ENCODE results near the gene HLF. TPM values are rescaled to one million over a fixed set of nuclear protein-coding genes. Genes with fewer than 3 reads are reported as not detected.
"Not testable (repeated sequence)": the region's sequence is repeated elsewhere in the genome, so short reads cannot be mapped to it uniquely, and the experiment has no call there.

Gene HLF
- total RNA-seq, 2 experiments from 2014 or later, result 0.95 to 1.0 TPM

- Mint-ChIP-seq H3K27me3 (peaks cover 2% of the 10 kb centered on the region), H3K4me3 (no peak overlapping the region), H3K4me1 (no peaks in the 10 kb centered on the region), H3K36me3 (ENCODE audit: low read depth) (no peaks in the 10 kb centered on the region), H3K9me3 (ENCODE audit: low read depth) (no peaks in the 10 kb centered on the region), H3K27ac (no peak overlapping the region)
- ChIA-PET POLR2A (no interaction called here), CTCF (no interaction called here)
- no peak for ATAC-seq
- intact Hi-C loops (cut with DNase I, micrococcal nuclease), result no loop called here
- no peak for DNase-seq
These were observed 60.6 kb downstream of the HLF start for GRCh38 chr17:55325406-55325805.

- Mint-ChIP-seq H3K27ac (no peak overlapping the region), H3K27me3 (peaks cover 2% of the 10 kb centered on the region), H3K36me3 (ENCODE audit: low read depth) (no peaks in the 10 kb centered on the region), H3K4me3 (no peak overlapping the region), H3K9me3 (ENCODE audit: low read depth) (no peaks in the 10 kb centered on the region), H3K4me1 (no peaks in the 10 kb centered on the region)
- POLR2A ChIA-PET, result no interaction called here
- ATAC-seq, result no peak
- CTCF ChIA-PET, result no interaction called here
- intact Hi-C loops (cut with DNase I, micrococcal nuclease), result no loop called here
- DNase-seq, result no peak
These were observed 61.3 kb downstream of the HLF start for GRCh38 chr17:55326030-55326429.

GRCh38 chr17:55327225-55328088 is 62.7 kb downstream of the HLF start:
- Mint-ChIP-seq H3K27me3 (peaks cover 2% of the 10 kb centered on the region), H3K27ac (no peak overlapping the region), H3K4me1 (no peaks in the 10 kb centered on the region), H3K9me3 (ENCODE audit: low read depth) (no peaks in the 10 kb centered on the region), H3K36me3 (ENCODE audit: low read depth) (no peaks in the 10 kb centered on the region), H3K4me3 (no peak overlapping the region)
- intact Hi-C loops (cut with DNase I, micrococcal nuclease), result no loop called here
- no peak for DNase-seq
- no peak for ATAC-seq
- ChIA-PET POLR2A (interaction anchor here (0.6 kb wide), 1 partner anchor 132 kb away, joined by 3 read pairs; no protein-coding TSS in a partner anchor), CTCF (no interaction called here)

GRCh38 chr17:55328514-55328913 is 63.8 kb downstream of the HLF start:
- H3K27me3 Mint-ChIP-seq; H3K4me3 Mint-ChIP-seq; H3K9me3 Mint-ChIP-seq (ENCODE audit: low read depth); intact Hi-C loops (cut with DNase I, micrococcal nuclease); ATAC-seq; H3K27ac Mint-ChIP-seq; DNase-seq; H3K36me3 Mint-ChIP-seq (ENCODE audit: low read depth); CTCF ChIA-PET; H3K4me1 Mint-ChIP-seq; POLR2A ChIA-PET: not testable (repeated sequence)

- ATAC-seq (no peak), DNase-seq (no peak)
- peaks cover 2% of the 10 kb centered on the region for H3K27me3 Mint-ChIP-seq
- CTCF ChIA-PET, result interaction anchor here (0.6 to 1.3 kb wide), 3 partner anchors 8 to 184 kb away, joined by 3 to 5 read pairs (median 3); no protein-coding TSS in a partner anchor
- H3K36me3 Mint-ChIP-seq (ENCODE audit: low read depth), result no peaks in the 10 kb centered on the region
- POLR2A ChIA-PET, result no interaction called here
- no peaks in the 10 kb centered on the region for H3K9me3 Mint-ChIP-seq (ENCODE audit: low read depth)
- H3K4me1 Mint-ChIP-seq, result no peaks in the 10 kb centered on the region
- no peak overlapping the region for H3K27ac Mint-ChIP-seq
- intact Hi-C loops (cut with DNase I, micrococcal nuclease), result no loop called here
- H3K4me3 Mint-ChIP-seq, result no peak overlapping the region
These were observed 65.7 kb downstream of the HLF start for GRCh38 chr17:55330344-55330933.

- Mint-ChIP-seq H3K27me3 (peaks cover 2% of the 10 kb centered on the region), H3K4me1 (no peaks in the 10 kb centered on the region), H3K27ac (no peak overlapping the region), H3K36me3 (ENCODE audit: low read depth) (no peaks in the 10 kb centered on the region), H3K9me3 (ENCODE audit: low read depth) (no peaks in the 10 kb centered on the region), H3K4me3 (no peak overlapping the region)
- CTCF ChIA-PET, result no interaction called here
- POLR2A ChIA-PET, result no interaction called here
- intact Hi-C loops (cut with DNase I, micrococcal nuclease), result no loop called here
- DNase-seq (no peak), ATAC-seq (no peak)
These were observed 67.7 kb downstream of the HLF start for GRCh38 chr17:55332296-55333041.

GRCh38 chr17:55334285-55334684 is 69.5 kb downstream of the HLF start:
- DNase-seq (no peak), ATAC-seq (no peak)
- intact Hi-C loops (cut with DNase I, micrococcal nuclease), result no loop called here
- Mint-ChIP-seq H3K27me3 (peaks cover 10% of the 10 kb centered on the region), H3K9me3 (ENCODE audit: low read depth) (no peaks in the 10 kb centered on the region), H3K4me1 (no peaks in the 10 kb centered on the region), H3K27ac (no peak overlapping the region), H3K4me3 (no peak overlapping the region), H3K36me3 (ENCODE audit: low read depth) (no peaks in the 10 kb centered on the region)
- POLR2A ChIA-PET, result no interaction called here
- CTCF ChIA-PET, result interaction anchor here (1.1 kb wide), 1 partner anchor 13 kb away, joined by 3 read pairs; no protein-coding TSS in a partner anchor

GRCh38 chr17:55334881-55335540 is 70.3 kb downstream of the HLF start:
- intact Hi-C loops (cut with DNase I, micrococcal nuclease), result no loop called here
- POLR2A ChIA-PET, result no interaction called here
- Mint-ChIP-seq H3K27me3 (peaks cover 16% of the 10 kb centered on the region), H3K27ac (no peak overlapping the region), H3K36me3 (ENCODE audit: low read depth) (no peaks in the 10 kb centered on the region), H3K9me3 (ENCODE audit: low read depth) (no peaks in the 10 kb centered on the region), H3K4me1 (no peaks in the 10 kb centered on the region), H3K4me3 (no peak overlapping the region)
- ATAC-seq (no peak), DNase-seq (no peak)
- CTCF ChIA-PET, result interaction anchor here (0.5 to 1.1 kb wide), 2 partner anchors 12 to 20 kb away, joined by 3 read pairs; no protein-coding TSS in a partner anchor

- no peaks in the 10 kb centered on the region for H3K4me1 Mint-ChIP-seq
- no peaks in the 10 kb centered on the region for H3K9me3 Mint-ChIP-seq (ENCODE audit: low read depth)
- CTCF ChIA-PET, result interaction anchor here (0.5 kb wide), 1 partner anchor 20 kb away, joined by 3 read pairs; no protein-coding TSS in a partner anchor
- H3K27ac Mint-ChIP-seq, result no peak overlapping the region
- H3K36me3 Mint-ChIP-seq (ENCODE audit: low read depth), result no peaks in the 10 kb centered on the region
- H3K27me3 Mint-ChIP-seq, result peaks cover 19% of the 10 kb centered on the region
- POLR2A ChIA-PET, result no interaction called here
- DNase-seq (no peak), ATAC-seq (no peak)
- intact Hi-C loops (cut with DNase I, micrococcal nuclease), result no loop called here
- H3K4me3 Mint-ChIP-seq, result no peak overlapping the region
These were observed 70.9 kb downstream of the HLF start for GRCh38 chr17:55335625-55336024.

- H3K36me3 Mint-ChIP-seq (ENCODE audit: low read depth), result no peaks in the 10 kb centered on the region
- no peaks in the 10 kb centered on the region for H3K4me1 Mint-ChIP-seq
- CTCF ChIA-PET, result interaction anchor here (1.0 kb wide), 1 partner anchor 12 kb away, joined by 3 read pairs; no protein-coding TSS in a partner anchor
- H3K27ac Mint-ChIP-seq, result no peak overlapping the region
- no peak for DNase-seq
- intact Hi-C loops (cut with DNase I, micrococcal nuclease), result no loop called here
- no peaks in the 10 kb centered on the region for H3K9me3 Mint-ChIP-seq (ENCODE audit: low read depth)
- peaks cover 19% of the 10 kb centered on the region for H3K27me3 Mint-ChIP-seq
- no peak for ATAC-seq
- POLR2A ChIA-PET, result no interaction called here
- no peak overlapping the region for H3K4me3 Mint-ChIP-seq
These were observed 71.7 kb downstream of the HLF start for GRCh38 chr17:55336426-55336825.

- H3K4me3 Mint-ChIP-seq, result no peak overlapping the region
- POLR2A ChIA-PET, result no interaction called here
These were observed 75.4 kb downstream of the HLF start for GRCh38 chr17:55340176-55340575.

More at GRCh38 chr17:55340176-55340575, 75.4 kb downstream of the HLF start:
- Mint-ChIP-seq H3K9me3 (ENCODE audit: low read depth) (no peaks in the 10 kb centered on the region), H3K27ac (no peak overlapping the region), H3K36me3 (ENCODE audit: low read depth) (no peaks in the 10 kb centered on the region), H3K4me1 (peaks cover 18% of the 10 kb centered on the region), H3K27me3 (peaks cover 20% of the 10 kb centered on the region)
- DNase-seq, result no peak
- CTCF ChIA-PET, result no interaction called here
- intact Hi-C loops (cut with DNase I, micrococcal nuclease), result loop anchor here in 1 of 2 experiments (5.0 to 10.0 kb wide), 3 partner anchors 105 to 395 kb away; no protein-coding TSS in a partner anchor
- no peak for ATAC-seq

Data from activated CD4-positive, alpha-beta T cell treated with anti-CD3 and anti-CD28 coated beads for 36 hours (primary cell).